LNCaP clone FGC (cell line): ENCODE measurements around the gene IL24.
"Not testable (repeated sequence)": the region's sequence is repeated elsewhere in the genome, so short reads cannot be mapped to it uniquely, and the experiment has no call there.

Source experiments
- DNase-seq: peaks from one replicate; pipeline ENCODE4 v3.0.0-alpha.2; 2011; ENCODE audit warnings: low read depth
- H3K4me3 ChIP-seq: 2 replicates; pipeline ENCODE4 v1.5.1; 2011; ENCODE audit warnings: mild to moderate bottlenecking, low read depth, low read length, control low read depth
- TF ChIP-seq, protein P1 (sequence below): IDR thresholded peaks from 2 replicates; pipeline ENCODE4 v1.5.1; 2012; ENCODE audit warnings: mild to moderate bottlenecking; ENCODE audit not compliant: control insufficient read depth, insufficient read depth; ENCODE audit errors: extremely low read depth

IL24 gene, protein sequence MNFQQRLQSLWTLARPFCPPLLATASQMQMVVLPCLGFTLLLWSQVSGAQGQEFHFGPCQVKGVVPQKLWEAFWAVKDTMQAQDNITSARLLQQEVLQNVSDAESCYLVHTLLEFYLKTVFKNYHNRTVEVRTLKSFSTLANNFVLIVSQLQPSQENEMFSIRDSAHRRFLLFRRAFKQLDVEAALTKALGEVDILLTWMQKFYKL

DNA sequence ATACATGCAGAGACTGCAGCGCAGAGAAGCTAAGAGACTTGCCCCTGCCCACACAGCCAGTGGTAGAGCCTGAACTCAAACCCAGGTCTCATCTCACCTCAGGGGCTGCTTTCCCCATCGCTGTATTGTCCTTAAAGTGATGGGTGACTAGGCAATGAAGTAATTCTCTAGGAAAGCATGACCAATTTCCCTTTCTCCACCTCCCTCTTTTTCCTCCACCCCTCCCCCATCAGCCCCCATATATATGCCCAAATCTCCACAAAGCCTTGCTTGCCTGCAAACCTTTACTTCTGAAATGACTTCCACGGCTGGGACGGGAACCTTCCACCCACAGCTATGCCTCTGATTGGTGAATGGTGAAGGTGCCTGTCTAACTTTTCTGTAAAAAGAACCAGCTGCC is at the start of gene IL24:
TSS of gene IL24 (plus strand) at position 269 of the 400 bp plus-strand sequence. CDS start 390 bp downstream, outside the sequence.
- no peak for DNase-seq
- TF ChIP-seq, protein P1, sequence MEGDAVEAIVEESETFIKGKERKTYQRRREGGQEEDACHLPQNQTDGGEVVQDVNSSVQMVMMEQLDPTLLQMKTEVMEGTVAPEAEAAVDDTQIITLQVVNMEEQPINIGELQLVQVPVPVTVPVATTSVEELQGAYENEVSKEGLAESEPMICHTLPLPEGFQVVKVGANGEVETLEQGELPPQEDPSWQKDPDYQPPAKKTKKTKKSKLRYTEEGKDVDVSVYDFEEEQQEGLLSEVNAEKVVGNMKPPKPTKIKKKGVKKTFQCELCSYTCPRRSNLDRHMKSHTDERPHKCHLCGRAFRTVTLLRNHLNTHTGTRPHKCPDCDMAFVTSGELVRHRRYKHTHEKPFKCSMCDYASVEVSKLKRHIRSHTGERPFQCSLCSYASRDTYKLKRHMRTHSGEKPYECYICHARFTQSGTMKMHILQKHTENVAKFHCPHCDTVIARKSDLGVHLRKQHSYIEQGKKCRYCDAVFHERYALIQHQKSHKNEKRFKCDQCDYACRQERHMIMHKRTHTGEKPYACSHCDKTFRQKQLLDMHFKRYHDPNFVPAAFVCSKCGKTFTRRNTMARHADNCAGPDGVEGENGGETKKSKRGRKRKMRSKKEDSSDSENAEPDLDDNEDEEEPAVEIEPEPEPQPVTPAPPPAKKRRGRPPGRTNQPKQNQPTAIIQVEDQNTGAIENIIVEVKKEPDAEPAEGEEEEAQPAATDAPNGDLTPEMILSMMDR, result no peak
- H3K4me3 ChIP-seq, result no peak within 1 kb of the TSS

DNA sequence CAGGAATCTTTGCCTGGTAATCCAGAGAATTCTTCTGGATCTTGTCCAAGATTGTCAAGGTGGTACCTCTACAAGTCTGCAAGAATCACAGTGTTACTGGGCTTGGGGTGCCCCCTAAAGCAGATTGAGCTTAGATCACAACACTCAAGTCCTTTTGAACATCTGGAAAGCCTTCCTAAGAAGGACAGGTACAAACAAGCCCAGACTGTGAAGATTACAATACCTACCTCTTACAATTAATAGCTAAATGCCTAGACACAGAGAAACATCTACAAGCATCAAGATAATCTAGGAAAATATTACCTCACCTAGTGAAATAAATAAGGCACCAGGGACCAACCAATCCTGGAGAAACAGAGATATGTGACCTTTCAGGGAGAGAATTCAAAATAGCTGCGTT is 49.3 kb upstream of the IL24 start:
- DNase-seq, result no peak
- no peak overlapping the region for H3K4me3 ChIP-seq
- TF ChIP-seq, protein P1, result no peak

DNA sequence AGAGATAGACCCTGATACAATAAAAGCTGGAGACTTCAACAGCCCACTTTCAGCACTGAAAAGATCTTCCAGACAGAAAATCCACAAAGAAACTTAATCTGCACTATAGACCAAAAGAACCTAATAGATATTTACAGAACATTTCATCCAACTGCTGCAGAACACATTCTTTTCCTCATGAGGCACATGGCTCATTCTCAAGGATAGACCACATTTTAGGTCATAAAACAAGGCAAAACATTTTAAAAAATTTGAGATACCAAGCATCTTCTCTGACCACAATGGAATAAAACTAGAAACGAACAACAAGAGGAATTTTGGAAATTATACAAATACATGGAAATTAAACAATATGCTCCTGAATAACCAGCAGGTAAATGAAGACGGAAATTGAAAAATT is 46.8 kb upstream of the IL24 start:
- no peak for DNase-seq
- TF ChIP-seq, protein P1, result no peak

DNA sequence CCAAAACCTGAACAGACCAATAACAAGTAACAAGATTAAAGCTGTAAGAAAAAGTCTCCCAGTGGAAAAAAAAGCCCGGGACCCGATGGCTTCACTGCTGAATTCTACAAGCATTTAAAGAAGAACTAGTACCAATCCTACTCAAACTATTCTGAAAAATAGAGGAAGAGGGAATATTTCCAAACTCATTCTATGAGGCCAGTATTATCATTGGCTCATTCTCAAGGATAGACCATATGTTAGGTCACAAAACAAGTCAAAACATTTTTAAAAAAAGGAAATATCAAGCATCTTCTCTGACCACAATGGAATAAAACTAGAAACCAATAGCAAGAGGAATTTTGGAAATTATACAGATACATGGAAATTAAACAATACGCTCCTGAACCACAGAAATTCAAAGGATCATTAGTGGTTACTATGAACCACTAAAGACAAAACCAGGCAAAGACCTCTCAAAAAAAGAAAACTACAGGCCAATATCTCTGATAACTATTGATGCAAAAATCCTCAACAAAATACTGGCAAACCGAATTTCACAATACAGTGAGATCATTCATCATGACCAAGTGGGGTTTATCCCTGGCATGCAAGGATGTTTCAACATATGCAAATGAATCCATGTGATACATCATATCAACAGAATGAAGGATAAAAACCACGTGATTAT is 45.8 kb upstream of the IL24 start:
- no peak overlapping the region for H3K4me3 ChIP-seq
- TF ChIP-seq, protein P1, result no peak
- no peak for DNase-seq

More for the DNA sequence above, 46.8 kb upstream of the IL24 start:
- no peak overlapping the region for H3K4me3 ChIP-seq

DNA sequence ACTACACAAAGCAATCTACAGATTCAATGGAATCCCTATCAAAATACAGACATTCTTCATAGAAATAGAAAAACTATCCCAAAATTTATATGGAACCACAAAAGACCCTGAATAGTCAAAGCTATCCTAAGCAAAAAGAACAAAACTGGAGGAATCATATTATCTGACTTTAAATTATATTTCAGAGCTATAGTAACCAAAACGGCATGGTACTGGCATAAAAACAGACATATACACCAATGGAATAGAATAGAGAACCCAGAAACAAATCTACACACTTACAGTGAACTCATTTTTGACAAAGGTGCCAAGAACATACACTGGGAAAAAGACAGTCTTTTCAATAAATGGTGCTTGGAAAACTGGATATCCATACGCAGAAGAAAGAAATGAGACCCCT is 44.6 kb upstream of the IL24 start:
- DNase-seq, H3K4me3 ChIP-seq: not testable (repeated sequence)

DNA sequence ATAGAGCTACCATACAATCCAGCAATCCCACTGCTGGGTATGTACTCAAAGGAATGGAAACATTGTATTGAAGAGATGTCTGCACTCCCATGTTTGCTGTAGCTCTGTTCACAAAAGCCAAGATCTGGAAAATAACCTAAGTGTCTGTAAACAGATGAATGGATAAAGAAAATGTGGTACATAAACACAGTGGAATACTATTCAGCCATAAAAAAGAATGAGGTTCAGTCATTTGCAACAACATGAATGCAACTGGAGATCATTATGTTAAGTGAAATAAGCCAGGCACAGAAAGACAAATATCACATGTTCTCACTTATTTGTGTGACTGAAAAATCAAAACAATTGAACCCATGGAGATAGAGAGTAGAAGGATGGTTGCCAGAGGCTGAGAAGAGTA is 43.5 kb upstream of the IL24 start:
- H3K4me3 ChIP-seq, DNase-seq: not testable (repeated sequence)

DNA sequence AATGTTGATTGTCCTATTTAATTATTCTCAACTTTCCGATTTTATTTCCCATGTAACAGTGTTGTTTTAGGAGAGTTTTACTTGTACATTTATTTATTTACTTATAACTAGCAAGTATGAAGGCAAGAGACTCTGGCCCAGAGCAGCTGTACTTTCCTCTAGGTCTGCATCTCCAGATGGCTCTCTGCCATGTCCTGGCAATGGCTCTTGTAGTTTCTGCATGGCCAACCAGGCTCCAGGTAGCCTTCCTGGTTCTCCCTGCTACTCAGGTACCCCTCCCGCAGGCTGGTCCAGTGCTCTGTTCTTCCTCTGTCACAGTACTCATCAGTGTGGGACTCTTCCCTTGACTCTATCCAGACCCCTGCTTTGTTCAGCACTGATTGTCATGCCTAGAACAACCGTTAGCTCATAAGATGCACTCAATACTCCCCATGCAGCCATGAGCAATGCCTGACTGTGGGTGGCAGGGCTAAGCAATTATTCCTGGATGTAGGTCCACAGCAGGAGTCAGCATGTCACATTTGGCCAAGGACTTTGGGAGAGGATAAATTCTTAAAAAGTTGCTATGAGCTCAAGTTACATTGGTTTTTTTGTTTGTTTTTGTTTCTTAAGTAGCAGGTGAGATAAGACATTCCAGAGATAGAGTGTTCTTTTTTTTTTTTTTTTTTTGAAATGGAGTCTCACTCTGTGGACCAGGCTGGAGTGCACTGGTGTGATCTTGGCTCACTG is 42.7 kb upstream of the IL24 start:
- TF ChIP-seq, protein P1, result no peak
- DNase-seq, result peak; percentile 27
- H3K4me3 ChIP-seq, result no peak overlapping the region
